Left lobe of liver (tissue), 2 donors: Measurements from ENCODE around the gene FAXDC2. TPM values are rescaled to one million over a fixed set of nuclear protein-coding genes. Genes with fewer than 3 reads are reported as not detected.
A peak's percentile ranks its signal among the peaks of the same experiment; 100 is the strongest.

Experiments
- ATAC-seq: fragments of 200-7000 bp; cut with Tn5 transposase; one replicate; pipeline ENCODE4 v1.9.1; 2020; ENCODE audit warnings: mild to moderate bottlenecking, moderate library complexity
- DNase-seq: peaks from one replicate; pipeline ENCODE4 v3.0.0-alpha.2; 2020; ENCODE audit warnings: low spot score
- total RNA-seq: library from RNA; stranded (reverse); gene quantifications from one replicate; pipeline ENCODE4 v1.2.1, GENCODE V29; 2021
- donor health status: DM: no; HTN: no; CAD: no; lungs with moderate emphysema.
- donor health status: DM: no; HTN: yes; CAD: no.

FAXDC2 gene, protein sequence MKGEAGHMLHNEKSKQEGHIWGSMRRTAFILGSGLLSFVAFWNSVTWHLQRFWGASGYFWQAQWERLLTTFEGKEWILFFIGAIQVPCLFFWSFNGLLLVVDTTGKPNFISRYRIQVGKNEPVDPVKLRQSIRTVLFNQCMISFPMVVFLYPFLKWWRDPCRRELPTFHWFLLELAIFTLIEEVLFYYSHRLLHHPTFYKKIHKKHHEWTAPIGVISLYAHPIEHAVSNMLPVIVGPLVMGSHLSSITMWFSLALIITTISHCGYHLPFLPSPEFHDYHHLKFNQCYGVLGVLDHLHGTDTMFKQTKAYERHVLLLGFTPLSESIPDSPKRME
- total RNA-seq, result 83.6 TPM

GRCh38 chr5:154850255-154851062, at the start of gene FAXDC2:
Gene FAXDC2 (minus strand): TSS chr5:154850603. CDS start chr5:154838178, 12,425 bp downstream.
- DNase-seq (peak; percentile 80), ATAC-seq (peak; percentile 96)

DNA sequence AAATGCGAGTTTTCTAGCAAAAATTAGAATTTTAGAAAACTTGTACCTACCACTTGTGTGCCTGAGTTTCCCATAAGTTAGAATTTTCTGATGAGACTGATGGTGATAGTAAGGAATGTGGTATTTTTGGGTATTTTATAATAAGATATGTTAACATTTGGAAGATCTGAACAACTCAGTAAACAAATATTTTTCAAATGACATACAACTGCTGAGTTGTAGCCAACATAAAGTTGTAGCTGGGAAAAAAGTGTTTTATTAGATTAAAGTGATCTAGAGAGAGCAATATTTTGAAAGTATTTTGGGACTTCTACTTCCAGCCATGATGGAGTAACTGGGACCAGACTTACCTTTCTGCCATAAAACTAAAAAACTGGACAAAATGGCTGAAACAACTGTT, 49.7 kb upstream of the FAXDC2 start:
- no peak for ATAC-seq

GRCh38 chr5:154899151-154899816, 48.9 kb upstream of the FAXDC2 start:
- DNase-seq (no peak), ATAC-seq (peak; percentile 65)

More for the DNA sequence above, 49.7 kb upstream of the FAXDC2 start:
- no peak for DNase-seq

GRCh38 chr5:154898210-154898609, 47.8 kb upstream of the FAXDC2 start:
- DNase-seq (no peak), ATAC-seq (peak; percentile 70)

DNA sequence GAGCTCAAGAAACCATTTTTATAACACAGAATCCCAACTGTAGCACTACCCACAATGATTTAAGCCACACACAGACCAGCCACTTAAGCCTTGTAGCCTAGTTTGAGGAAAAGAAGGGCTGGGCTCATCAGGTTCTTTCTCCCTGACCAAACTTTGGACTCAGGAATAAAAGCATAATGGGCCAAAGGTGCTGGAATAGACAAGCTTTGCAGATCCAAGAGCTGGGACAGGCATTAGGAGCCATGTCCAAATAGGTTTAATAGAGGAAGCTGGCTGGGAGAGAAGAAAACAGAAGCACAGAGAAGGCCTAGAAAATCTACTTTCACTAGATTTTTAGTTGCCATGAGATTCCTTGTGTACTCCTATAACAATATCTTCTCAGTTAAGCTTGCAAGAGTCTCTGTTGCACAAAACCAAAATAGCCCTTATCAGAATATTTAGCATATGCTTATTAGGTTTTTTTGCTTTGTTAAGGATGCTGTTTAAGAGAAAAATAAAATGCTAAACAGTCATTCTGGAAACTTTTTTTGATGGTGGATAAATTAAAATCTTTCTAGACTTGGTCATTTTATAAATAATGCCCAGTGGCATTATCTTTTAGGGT, 46.3 kb upstream of the FAXDC2 start:
- ATAC-seq (no peak), DNase-seq (no peak)

DNA sequence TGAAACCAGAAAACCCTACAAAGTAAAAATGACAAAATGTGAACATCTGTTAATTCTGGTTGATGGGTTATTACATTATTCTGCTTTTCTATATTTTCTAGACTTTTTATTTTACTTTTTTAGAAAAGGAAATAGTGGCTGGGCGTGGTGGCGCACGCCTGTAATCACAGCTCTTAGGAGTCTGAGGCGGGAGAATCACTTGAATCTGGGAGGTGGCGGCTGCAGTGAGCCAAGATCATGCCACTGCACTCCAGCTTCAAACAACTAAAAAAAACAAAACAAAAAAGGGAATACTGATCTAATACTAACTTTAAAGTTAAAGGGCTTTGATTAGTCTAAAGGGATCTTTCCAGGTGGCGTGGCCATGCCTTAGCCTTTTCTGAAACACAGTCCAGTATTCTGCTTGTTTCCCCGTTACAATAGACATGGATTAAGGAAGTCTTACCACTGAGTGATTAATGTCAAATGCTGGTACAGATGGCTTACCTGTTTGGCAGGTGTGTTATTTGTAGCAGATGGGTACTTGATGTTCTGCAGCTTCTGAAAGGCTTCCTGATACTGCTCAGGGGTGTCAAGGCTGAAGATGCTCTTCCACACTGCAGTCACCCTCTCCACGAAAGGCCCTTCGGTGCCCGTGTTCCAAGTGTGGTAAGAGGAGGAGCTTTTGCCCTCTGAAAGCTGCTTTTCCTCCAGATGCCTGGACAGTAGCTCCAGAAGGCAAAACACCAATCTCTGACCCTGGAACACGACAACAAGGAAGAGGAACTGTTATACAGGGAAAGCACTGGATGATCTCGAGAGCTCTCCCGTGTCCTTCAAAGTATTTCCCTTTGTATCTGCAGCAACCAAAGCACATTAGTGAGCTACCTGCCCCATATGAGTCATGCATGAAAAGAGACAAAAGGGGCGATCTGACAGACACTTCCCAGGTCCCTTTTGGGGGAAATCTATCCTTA, 45.5 kb upstream of the FAXDC2 start:
- DNase-seq (no peak), ATAC-seq (no peak)

DNA sequence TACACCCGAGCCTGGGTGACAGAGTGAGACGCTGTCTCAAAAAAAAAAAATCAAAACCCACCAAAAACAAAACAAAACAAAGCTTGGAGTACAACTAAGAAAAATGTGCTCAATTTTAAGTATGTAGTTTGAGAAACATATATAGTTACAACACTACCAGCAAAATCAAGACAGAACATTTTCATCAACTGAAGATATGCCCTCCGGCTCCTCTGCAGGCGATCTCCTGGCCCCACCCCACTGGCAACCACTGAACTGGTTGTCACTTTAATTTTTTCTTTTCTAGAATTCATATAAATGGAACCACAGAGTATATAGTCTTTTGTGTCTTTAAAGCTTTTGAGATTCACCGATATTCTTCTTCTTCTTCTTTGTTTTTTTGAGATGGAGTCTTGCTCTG, 43.0 kb upstream of the FAXDC2 start:
- ATAC-seq (no peak), DNase-seq (no peak)

DNA sequence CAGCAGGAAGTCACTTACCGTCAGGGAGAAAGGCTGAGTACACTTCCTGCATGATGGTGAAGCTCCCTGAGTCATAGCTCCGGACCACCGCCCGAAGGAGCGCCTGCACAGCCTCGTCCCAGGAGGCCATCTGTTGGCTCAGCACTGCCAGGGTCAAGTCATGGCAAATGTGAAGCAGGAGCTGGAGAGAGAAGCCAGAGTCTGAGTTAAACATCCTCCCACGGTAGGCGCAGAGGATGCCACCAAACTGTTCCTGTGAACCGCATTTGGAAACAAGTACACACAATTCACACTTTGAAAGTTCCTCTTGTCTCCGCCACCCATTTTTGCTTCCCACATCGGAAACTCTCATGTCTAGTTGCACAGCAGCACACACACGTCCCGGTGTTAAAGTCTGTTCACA, 42.0 kb upstream of the FAXDC2 start:
- ATAC-seq, result no peak
- no peak for DNase-seq

DNA sequence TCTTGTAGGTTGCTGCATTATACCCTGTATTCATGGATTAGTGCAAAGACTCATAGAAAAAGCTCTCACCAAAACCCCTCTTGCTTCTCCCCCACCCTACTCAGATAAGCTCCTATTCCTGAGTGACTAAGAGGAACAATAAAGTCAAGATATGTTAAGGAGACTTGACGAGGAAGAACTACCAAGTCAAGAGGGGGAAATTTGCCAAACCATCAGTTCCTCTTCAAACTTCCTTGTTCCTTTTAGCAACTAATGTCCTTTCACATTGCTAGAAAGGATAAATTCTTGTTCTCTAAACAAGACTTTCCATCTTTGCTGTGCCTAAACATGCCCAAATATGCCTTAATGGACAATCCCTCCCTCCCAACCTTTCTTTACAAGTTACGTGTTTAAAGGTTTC, 35.0 kb upstream of the FAXDC2 start:
- ATAC-seq, result no peak

DNA sequence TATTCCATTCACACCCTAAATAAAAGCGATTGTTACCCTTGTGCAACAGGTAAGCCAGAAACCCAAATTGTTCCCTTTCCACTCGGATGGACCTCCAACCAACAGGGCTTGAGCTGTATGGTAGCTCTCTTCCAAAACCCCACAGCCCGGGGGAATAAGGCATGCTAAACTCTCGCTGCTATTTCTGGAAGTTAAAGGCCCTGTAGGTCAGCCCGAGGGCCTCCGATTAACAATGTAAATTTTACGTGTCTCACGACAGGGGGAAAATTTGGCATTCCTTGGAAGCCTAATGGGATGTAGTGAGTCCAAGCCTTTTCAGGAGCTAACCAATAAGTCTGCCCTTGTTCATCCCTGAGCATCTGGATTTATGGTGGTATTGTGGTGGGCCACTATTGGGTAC, 34.0 kb upstream of the FAXDC2 start:
- ATAC-seq (no peak), DNase-seq (no peak)

More for the DNA sequence above, 35.0 kb upstream of the FAXDC2 start:
- no peak for DNase-seq

DNA sequence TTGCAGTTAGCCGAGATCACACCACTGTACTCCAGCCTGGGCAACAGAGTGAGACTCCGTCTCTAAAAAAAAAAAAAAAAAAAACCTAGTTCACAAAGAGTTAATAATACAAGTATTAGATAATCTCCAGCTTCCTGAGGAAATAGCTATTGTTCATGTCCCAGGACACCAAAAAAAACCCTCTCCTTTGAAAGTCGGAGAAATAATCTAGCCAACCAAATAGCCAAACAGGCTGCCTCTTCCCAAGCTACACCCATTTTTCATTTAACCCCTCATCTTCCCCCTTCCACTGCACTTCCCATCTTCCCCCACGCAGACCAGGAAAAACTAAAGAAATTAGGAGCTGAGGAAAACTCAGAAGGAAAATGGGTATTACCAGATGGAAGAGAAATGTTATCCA, 31.6 kb upstream of the FAXDC2 start:
- DNase-seq (no peak), ATAC-seq (no peak)

- ATAC-seq, result no peak
- DNase-seq, result no peak
These were observed 28.4 kb upstream of the FAXDC2 start for GRCh38 chr5:154878642-154879335.

- ATAC-seq (no peak), DNase-seq (no peak)
These were observed 23.5 kb upstream of the FAXDC2 start for GRCh38 chr5:154873791-154874331.

- DNase-seq (no peak), ATAC-seq (no peak)
These were observed 21.3 kb upstream of the FAXDC2 start for GRCh38 chr5:154871734-154872133.

GRCh38 chr5:154868702-154869101, 18.3 kb upstream of the FAXDC2 start:
- DNase-seq, result no peak
- peak; percentile 55 for ATAC-seq

DNA sequence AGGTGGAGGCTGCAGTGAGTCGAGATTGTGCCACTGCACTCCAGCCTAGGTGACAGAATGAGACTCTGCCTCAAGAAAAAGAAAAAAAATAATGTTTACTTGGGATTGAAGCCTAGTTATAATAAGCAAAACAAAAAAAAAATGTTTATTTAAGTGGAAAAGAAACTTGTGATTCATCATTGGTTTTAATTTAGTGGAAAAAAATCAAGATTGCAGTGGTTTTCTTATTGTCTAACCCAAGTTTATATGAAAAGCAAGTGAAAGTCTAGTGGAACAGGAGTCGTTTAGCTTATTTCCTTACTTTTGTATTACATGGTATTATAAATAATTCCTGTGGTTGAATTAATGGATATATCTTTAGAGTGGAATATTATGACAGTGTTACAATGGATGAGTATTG, 16.4 kb upstream of the FAXDC2 start:
- DNase-seq (no peak), ATAC-seq (no peak)

GRCh38 chr5:154865466-154866184, 15.2 kb upstream of the FAXDC2 start:
- no peak for ATAC-seq
- DNase-seq, result no peak

DNA sequence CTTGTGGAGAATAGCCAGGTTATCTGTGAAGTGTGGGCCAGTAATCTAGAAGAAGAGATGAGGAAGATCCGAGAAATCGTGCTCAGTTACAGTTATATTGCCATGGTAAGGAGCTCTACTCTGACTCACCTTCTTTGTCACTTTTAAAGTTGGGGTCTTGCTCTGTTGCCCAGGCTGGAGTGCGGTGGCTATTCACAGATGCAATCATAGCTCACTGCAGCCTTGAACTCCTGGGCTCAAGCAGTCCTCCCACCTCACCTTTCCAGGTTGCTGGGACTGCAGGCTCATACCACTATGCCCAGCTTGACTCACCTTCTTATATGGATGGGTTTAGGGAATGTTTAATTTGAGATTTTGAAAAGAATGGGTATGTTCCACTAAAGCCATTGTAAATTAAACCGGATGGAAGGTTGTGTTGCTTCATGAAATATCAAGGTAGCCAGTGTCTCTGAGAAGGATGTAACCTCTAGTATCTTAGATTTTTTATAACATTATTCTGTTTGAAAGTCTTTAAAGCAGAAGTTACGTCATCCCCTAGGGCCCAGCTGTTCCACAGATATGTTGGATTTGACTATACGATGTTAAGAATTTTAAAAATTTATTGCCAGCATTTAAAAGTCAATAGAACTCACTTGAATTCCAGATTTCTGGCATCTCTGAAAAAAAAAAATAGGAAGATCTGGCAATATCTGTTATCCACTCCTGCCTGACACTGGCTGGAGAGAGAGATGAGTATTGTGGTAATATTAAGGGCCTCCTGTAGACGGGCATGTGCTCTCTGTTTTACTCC, 13.1 kb upstream of the FAXDC2 start:
- ATAC-seq (no peak), DNase-seq (no peak)
